ENCODE measurements around the gene MUC4.

DNA sequence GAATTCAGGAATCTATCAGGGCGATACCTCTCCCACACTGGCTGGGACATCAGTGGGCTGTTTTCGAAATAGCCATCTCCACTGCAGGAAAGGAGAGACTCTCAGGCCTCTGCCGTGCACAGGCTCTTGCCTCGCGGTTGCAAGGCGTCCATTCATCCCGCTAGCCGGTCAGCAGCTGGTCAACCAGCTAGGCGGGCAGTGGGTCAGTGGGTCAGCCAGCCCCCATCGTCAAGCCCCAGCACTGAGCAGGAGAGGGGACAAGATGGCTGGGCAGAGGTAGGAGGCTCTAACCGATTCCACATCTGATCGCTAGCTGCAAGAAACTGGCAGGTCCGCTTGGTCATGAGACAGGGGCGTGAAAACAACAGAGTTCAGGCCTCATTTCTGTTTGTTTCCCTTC, 45.1 kb downstream of the MUC4 start:
- TF ChIP-seq, protein P1, sequence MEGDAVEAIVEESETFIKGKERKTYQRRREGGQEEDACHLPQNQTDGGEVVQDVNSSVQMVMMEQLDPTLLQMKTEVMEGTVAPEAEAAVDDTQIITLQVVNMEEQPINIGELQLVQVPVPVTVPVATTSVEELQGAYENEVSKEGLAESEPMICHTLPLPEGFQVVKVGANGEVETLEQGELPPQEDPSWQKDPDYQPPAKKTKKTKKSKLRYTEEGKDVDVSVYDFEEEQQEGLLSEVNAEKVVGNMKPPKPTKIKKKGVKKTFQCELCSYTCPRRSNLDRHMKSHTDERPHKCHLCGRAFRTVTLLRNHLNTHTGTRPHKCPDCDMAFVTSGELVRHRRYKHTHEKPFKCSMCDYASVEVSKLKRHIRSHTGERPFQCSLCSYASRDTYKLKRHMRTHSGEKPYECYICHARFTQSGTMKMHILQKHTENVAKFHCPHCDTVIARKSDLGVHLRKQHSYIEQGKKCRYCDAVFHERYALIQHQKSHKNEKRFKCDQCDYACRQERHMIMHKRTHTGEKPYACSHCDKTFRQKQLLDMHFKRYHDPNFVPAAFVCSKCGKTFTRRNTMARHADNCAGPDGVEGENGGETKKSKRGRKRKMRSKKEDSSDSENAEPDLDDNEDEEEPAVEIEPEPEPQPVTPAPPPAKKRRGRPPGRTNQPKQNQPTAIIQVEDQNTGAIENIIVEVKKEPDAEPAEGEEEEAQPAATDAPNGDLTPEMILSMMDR (IDR thresholded peaks at IDR 0.05), result no peak
- TF ChIP-seq EZH2 (IDR thresholded peaks at IDR 0.05), result no peak

Data from neural progenitor cell (in vitro differentiated cells).